ENCODE measurements around the gene PRDM16.

DNA sequence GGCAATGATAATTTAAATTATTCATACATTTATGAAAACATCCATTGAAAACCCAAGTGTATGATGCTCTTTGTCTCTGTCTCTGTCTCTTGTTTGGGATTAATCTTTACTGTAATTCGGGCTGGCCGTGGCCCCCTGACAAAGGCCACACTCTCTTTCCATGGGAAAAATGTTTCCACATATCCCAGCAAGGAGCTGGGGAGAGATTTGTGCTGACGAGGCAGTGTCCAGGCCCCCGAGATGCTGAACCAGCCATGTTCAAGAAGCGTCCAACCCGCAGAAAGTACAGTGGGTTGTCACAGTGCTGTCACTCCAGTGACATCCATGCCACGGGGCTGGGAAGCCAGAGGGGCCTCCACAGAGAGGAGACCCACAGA lies 147.0 kb downstream of the PRDM16 start:
- TF ChIP-seq, protein P1, sequence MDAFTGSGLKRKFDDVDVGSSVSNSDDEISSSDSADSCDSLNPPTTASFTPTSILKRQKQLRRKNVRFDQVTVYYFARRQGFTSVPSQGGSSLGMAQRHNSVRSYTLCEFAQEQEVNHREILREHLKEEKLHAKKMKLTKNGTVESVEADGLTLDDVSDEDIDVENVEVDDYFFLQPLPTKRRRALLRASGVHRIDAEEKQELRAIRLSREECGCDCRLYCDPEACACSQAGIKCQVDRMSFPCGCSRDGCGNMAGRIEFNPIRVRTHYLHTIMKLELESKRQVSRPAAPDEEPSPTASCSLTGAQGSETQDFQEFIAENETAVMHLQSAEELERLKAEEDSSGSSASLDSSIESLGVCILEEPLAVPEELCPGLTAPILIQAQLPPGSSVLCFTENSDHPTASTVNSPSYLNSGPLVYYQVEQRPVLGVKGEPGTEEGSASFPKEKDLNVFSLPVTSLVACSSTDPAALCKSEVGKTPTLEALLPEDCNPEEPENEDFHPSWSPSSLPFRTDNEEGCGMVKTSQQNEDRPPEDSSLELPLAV (CRISPR knock-in tag; conservative IDR thresholded peaks at IDR 0.05; ENCODE audit: low read depth), result no peak
- TF ChIP-seq BRCA1 (CRISPR knock-in tag; IDR thresholded peaks at IDR 0.05), result no peak
- TF ChIP-seq SAFB2 (CRISPR knock-in tag; IDR thresholded peaks at IDR 0.05; ENCODE audit: borderline replicate concordance, low read depth), result no peak
- TF ChIP-seq ZNF660 (CRISPR knock-in tag; IDR thresholded peaks at IDR 0.05; ENCODE audit: borderline replicate concordance, low read depth), result no peak
- TF ChIP-seq ZBTB33 (CRISPR knock-in tag; IDR thresholded peaks at IDR 0.05), result no peak
- TF ChIP-seq, protein P2, sequence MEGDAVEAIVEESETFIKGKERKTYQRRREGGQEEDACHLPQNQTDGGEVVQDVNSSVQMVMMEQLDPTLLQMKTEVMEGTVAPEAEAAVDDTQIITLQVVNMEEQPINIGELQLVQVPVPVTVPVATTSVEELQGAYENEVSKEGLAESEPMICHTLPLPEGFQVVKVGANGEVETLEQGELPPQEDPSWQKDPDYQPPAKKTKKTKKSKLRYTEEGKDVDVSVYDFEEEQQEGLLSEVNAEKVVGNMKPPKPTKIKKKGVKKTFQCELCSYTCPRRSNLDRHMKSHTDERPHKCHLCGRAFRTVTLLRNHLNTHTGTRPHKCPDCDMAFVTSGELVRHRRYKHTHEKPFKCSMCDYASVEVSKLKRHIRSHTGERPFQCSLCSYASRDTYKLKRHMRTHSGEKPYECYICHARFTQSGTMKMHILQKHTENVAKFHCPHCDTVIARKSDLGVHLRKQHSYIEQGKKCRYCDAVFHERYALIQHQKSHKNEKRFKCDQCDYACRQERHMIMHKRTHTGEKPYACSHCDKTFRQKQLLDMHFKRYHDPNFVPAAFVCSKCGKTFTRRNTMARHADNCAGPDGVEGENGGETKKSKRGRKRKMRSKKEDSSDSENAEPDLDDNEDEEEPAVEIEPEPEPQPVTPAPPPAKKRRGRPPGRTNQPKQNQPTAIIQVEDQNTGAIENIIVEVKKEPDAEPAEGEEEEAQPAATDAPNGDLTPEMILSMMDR (CRISPR knock-in tag; IDR thresholded peaks at IDR 0.05), result no peak
- no peak for TF ChIP-seq JUND (CRISPR knock-in tag; IDR thresholded peaks at IDR 0.05)
- TF ChIP-seq NFE2 (CRISPR knock-in tag; IDR thresholded peaks at IDR 0.05), result no peak
- TF ChIP-seq, protein P3, sequence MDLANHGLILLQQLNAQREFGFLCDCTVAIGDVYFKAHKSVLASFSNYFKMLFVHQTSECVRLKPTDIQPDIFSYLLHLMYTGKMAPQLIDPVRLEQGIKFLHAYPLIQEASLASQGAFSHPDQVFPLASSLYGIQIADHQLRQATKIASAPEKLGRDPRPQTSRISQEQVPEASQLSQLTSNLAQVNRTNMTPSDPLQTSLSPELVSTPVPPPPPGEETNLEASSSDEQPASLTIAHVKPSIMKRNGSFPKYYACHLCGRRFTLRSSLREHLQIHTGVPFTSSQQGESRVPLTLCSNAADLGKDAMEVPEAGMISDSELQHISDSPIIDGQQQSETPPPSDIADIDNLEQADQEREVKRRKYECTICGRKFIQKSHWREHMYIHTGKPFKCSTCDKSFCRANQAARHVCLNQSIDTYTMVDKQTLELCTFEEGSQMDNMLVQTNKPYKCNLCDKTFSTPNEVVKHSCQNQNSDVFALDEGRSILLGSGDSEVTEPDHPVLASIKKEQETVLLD (CRISPR knock-in tag; IDR thresholded peaks at IDR 0.05; ENCODE audit: low read depth), result no peak
- TF ChIP-seq, protein P4, sequence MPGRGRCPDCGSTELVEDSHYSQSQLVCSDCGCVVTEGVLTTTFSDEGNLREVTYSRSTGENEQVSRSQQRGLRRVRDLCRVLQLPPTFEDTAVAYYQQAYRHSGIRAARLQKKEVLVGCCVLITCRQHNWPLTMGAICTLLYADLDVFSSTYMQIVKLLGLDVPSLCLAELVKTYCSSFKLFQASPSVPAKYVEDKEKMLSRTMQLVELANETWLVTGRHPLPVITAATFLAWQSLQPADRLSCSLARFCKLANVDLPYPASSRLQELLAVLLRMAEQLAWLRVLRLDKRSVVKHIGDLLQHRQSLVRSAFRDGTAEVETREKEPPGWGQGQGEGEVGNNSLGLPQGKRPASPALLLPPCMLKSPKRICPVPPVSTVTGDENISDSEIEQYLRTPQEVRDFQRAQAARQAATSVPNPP (CRISPR knock-in tag; IDR thresholded peaks at IDR 0.05), result no peak
- TF ChIP-seq DNMT1 (CRISPR knock-in tag; IDR thresholded peaks at IDR 0.05), result no peak
- no peak for TF ChIP-seq CBX2 (IDR thresholded peaks at IDR 0.05; ENCODE audit: low read depth, low read length)
- no peak for TF ChIP-seq CBX2 (CRISPR knock-in tag; IDR thresholded peaks at IDR 0.05; ENCODE audit: low read depth)
- no peak for TF ChIP-seq EED (CRISPR knock-in tag; IDR thresholded peaks at IDR 0.05)
